H9 (cell line): ENCODE measurements around the gene PEMT. TPM values are rescaled to one million over a fixed set of nuclear protein-coding genes. Genes with fewer than 3 reads are reported as not detected.

Experiments
- DNase-seq: peaks from one replicate; pipeline ENCODE4 v3.0.0-alpha.2; 2017
- H2AFZ ChIP-seq: one replicate; pipeline ENCODE4 v1.6.1; 2013; ENCODE audit warnings: mild to moderate bottlenecking, low read length, control low read depth, moderate library complexity
- H2AK5ac ChIP-seq: 2 replicates; pipeline ENCODE4 v1.6.1; 2013; ENCODE audit warnings: low read length, control low read depth, mixed read lengths; ENCODE audit not compliant: insufficient read length
- H2BK120ac ChIP-seq: one replicate; pipeline ENCODE4 v1.6.1; 2013; ENCODE audit warnings: low read depth, mild to moderate bottlenecking, low read length, control low read depth, inconsistent platforms; ENCODE audit not compliant: poor library complexity, severe bottlenecking
- H2BK12ac ChIP-seq: 2 replicates; pipeline ENCODE4 v1.6.1; 2013; ENCODE audit warnings: low read length, control low read depth, mixed read lengths, low read depth; ENCODE audit not compliant: insufficient read length
- H2BK15ac ChIP-seq: 2 replicates; pipeline ENCODE4 v1.6.1; 2013; ENCODE audit warnings: low read depth, low read length, control low read depth
- H2BK20ac ChIP-seq: one replicate; pipeline ENCODE4 v1.6.1; 2013; ENCODE audit warnings: low read depth, mild to moderate bottlenecking, low read length, control low read depth, inconsistent platforms; ENCODE audit not compliant: poor library complexity, severe bottlenecking
- H2BK5ac ChIP-seq: 2 replicates; pipeline ENCODE4 v1.6.1; 2013; ENCODE audit warnings: low read length, control low read depth, mixed read lengths; ENCODE audit not compliant: insufficient read length
- H3K14ac ChIP-seq: 2 replicates; pipeline ENCODE4 v1.6.1; 2013; ENCODE audit warnings: low read length, control low read depth; ENCODE audit not compliant: insufficient read depth
- H3K18ac ChIP-seq: 2 replicates; pipeline ENCODE4 v1.6.1; 2013; ENCODE audit warnings: low read depth, mild to moderate bottlenecking, mixed read lengths, low read length, control low read depth; ENCODE audit not compliant: insufficient read length
- H3K23ac ChIP-seq: 2 replicates; pipeline ENCODE4 v1.6.1; 2013; ENCODE audit warnings: low read length, control low read depth, mixed read lengths, low read depth; ENCODE audit not compliant: insufficient read length
- H3K23me2 ChIP-seq: 2 replicates; pipeline ENCODE4 v1.6.1; 2013; ENCODE audit warnings: low read depth, mild to moderate bottlenecking, mixed read lengths, low read length, control low read depth; ENCODE audit not compliant: insufficient read length, poor library complexity, severe bottlenecking
- H3K27ac ChIP-seq: 2 replicates; pipeline ENCODE4 v1.5.1; 2013; ENCODE audit warnings: low read length, control low read depth, mixed read lengths, low read depth; ENCODE audit not compliant: insufficient read length
- H3K27me3 ChIP-seq: 2 replicates; pipeline ENCODE4 v1.6.1; 2013; ENCODE audit warnings: low read length, control low read depth, inconsistent platforms; ENCODE audit not compliant: insufficient read depth
- H3K4ac ChIP-seq: 2 replicates; pipeline ENCODE4 v1.6.1; 2013; ENCODE audit warnings: low read depth, mild to moderate bottlenecking, control low read depth, inconsistent platforms, low read length, moderate library complexity
- H3K4me1 ChIP-seq: 2 replicates; pipeline ENCODE4 v1.6.1; 2013; ENCODE audit warnings: low read length, control low read depth, inconsistent platforms; ENCODE audit not compliant: insufficient read depth
- H3K4me2 ChIP-seq: 2 replicates; pipeline ENCODE4 v1.6.1; 2013; ENCODE audit warnings: low read length, control low read depth, mixed read lengths; ENCODE audit not compliant: insufficient read length, insufficient read depth
- H3K56ac ChIP-seq: 2 replicates; pipeline ENCODE4 v1.6.1; 2013; ENCODE audit warnings: low read depth, mild to moderate bottlenecking, mixed read lengths, low read length, control low read depth; ENCODE audit not compliant: insufficient read length
- H3K79me1 ChIP-seq: 2 replicates; pipeline ENCODE4 v1.6.1; 2013; ENCODE audit warnings: low read depth, mild to moderate bottlenecking, moderate library complexity, low read length, control low read depth, inconsistent platforms; ENCODE audit not compliant: insufficient read depth, poor library complexity, severe bottlenecking
- H3K79me2 ChIP-seq: 2 replicates; pipeline ENCODE4 v1.6.1; 2013; ENCODE audit warnings: low read length, control low read depth, inconsistent platforms; ENCODE audit not compliant: insufficient read depth
- H3K9ac ChIP-seq: 2 replicates; pipeline ENCODE4 v1.6.1; 2013; ENCODE audit warnings: low read length, control low read depth, mixed read lengths; ENCODE audit not compliant: insufficient read length; ENCODE audit errors: extremely low read depth
- H3K9me3 ChIP-seq: one replicate; pipeline ENCODE4 v1.6.1; 2013; ENCODE audit warnings: low read depth, low read length, inconsistent platforms; ENCODE audit not compliant: control insufficient read depth
- H3T11ph ChIP-seq: one replicate; pipeline ENCODE4 v1.6.1; 2013; ENCODE audit warnings: mild to moderate bottlenecking, low read length, control low read depth, inconsistent platforms
- H4K20me1 ChIP-seq: one replicate; pipeline ENCODE4 v1.6.1; 2013; ENCODE audit not compliant: control insufficient read depth, insufficient read length, insufficient read depth
- H4K5ac ChIP-seq: 2 replicates; pipeline ENCODE4 v1.6.1; 2013; ENCODE audit warnings: low read depth, mild to moderate bottlenecking, mixed read lengths, low read length, control low read depth; ENCODE audit not compliant: insufficient read length
- H4K8ac ChIP-seq: replicated peaks from 2 replicates; pipeline ENCODE4 v1.6.1; 2013; ENCODE audit warnings: low read length, control low read depth, mixed read lengths, low read depth; ENCODE audit not compliant: insufficient read length
- H4K91ac ChIP-seq: 2 replicates; pipeline ENCODE4 v1.6.1; 2013; ENCODE audit warnings: low read depth, mild to moderate bottlenecking, moderate library complexity, mixed read lengths, low read length, control low read depth; ENCODE audit not compliant: insufficient read length
- H3K27ac Mint-ChIP-seq, 3 experiments: 2 replicates in 2 of 3; 3 replicates in 1 of 3; pipeline ENCODE4 v1.8.0; 2020 to 2021; ENCODE audit warnings: mixed read lengths in 3 of 3, mild to moderate bottlenecking in 1 of 3, moderate library complexity in 1 of 3
- H3K27me3 Mint-ChIP-seq: 2 replicates; pipeline ENCODE4 v1.8.0; 2021; ENCODE audit warnings: low read depth, mild to moderate bottlenecking, moderate library complexity, mixed read lengths
- H3K36me3 Mint-ChIP-seq, 3 experiments: 2 replicates in 2 of 3; 3 replicates in 1 of 3; pipeline ENCODE4 v1.8.0; 2020 to 2021; ENCODE audit warnings: low read depth in 3 of 3, mixed read lengths in 3 of 3; ENCODE audit not compliant: insufficient read depth in 1 of 3
- H3K4me1 Mint-ChIP-seq, 2 experiments: 2 replicates each; pipeline ENCODE4 v1.8.0; 2020; ENCODE audit warnings: mixed read lengths in 2 of 2
- H3K4me3 Mint-ChIP-seq, 2 experiments: 2 replicates in 1 of 2; 3 replicates in 1 of 2; pipeline ENCODE4 v1.8.0; 2020 to 2021; ENCODE audit warnings: mild to moderate bottlenecking in 2 of 2, mixed read lengths in 2 of 2, moderate library complexity in 1 of 2
- H3K9me3 Mint-ChIP-seq, 2 experiments: 2 replicates in 1 of 2; 3 replicates in 1 of 2; pipeline ENCODE4 v1.8.0; 2020; ENCODE audit warnings: mild to moderate bottlenecking in 2 of 2, mixed read lengths in 2 of 2, moderate library complexity in 1 of 2
- CTCF ChIP-seq: fragments of 200-600 bp; sonication (generic); conservative IDR thresholded peaks from 3 replicates; pipeline ENCODE4 v1.8.0; 2021; ENCODE audit warnings: antibody characterized with exemption, mild to moderate bottlenecking
- WGBS: extraction: QIAGEN DNeasy Blood & Tissue Kit; methylation state at CpG from one replicate; pipeline ENCODE4 v1.1.7; 2013; ENCODE audit warnings: missing lambda C conversion rate, low lambda C conversion rate, mixed read lengths; ENCODE audit not compliant: insufficient read length; ENCODE audit errors: extremely low coverage; 5-methylcytosine and 5-hydroxymethylcytosine counted together
- total RNA-seq: library from RNA; stranded (reverse); gene quantifications from 2 replicates; pipeline ENCODE4 v1.2.1, GENCODE V29; 2021

PEMT gene
- total RNA-seq, 1 experiment from 2014 or later: 63.2 TPM

- DNase-seq: no peak
- no peak overlapping the region for H4K8ac ChIP-seq
- H4K20me1 ChIP-seq: no peaks in the 10 kb centered on the region
- no peak overlapping the region for H4K91ac ChIP-seq
- H3K79me2 ChIP-seq: no peaks in the 10 kb centered on the region
- no peak overlapping the region for H3K23ac ChIP-seq
- no peaks in the 10 kb centered on the region for H3K9me3 ChIP-seq
- H3K27me3 ChIP-seq: peaks cover 8% of the 10 kb centered on the region; the same call in 1 of the 2 replicates
- no peak overlapping the region for H2BK5ac ChIP-seq
- no CpG with 5 or more reads among the region's 65 CpGs for WGBS
- TF ChIP-seq CTCF: no peak
- no peak overlapping the region for H2AFZ ChIP-seq
- no peak overlapping the region for H2BK12ac ChIP-seq
- H2BK15ac ChIP-seq: no peak overlapping the region
- peak overlapping the region; percentile 77 for H3K14ac ChIP-seq
- peaks cover 3% of the 10 kb centered on the region; the same call in 1 of the 2 replicates for H3K4me1 ChIP-seq
- H3K4me3 Mint-ChIP-seq: peak overlapping the region; percentile 63 to 86
- H2BK20ac ChIP-seq: no peak overlapping the region
- peak overlapping the region; percentile 64 for H3K18ac ChIP-seq
- H2AK5ac ChIP-seq: no peak overlapping the region
- H3K27me3 Mint-ChIP-seq: peaks cover 46% of the 10 kb centered on the region
- H3K56ac ChIP-seq: no peak overlapping the region
- H3T11ph ChIP-seq: no peak overlapping the region
- no peak overlapping the region for H3K27ac ChIP-seq
- no peaks in the 10 kb centered on the region; a peak in 1 of 5 replicates for H3K9me3 Mint-ChIP-seq
- peaks cover 6 to 21% (median 21%) of the 10 kb centered on the region in 3 experiments for H3K36me3 Mint-ChIP-seq
- no peaks in the 10 kb centered on the region for H3K79me1 ChIP-seq
- peak overlapping the region in 1 of 3 experiments; percentile 72; a peak in 2 of 7 replicates for H3K27ac Mint-ChIP-seq
- H3K4me1 Mint-ChIP-seq: peaks cover 33 to 37% of the 10 kb centered on the region in 2 experiments
- H3K4me2 ChIP-seq: peak overlapping the region; percentile 67
- peaks cover 21% of the 10 kb centered on the region for H3K23me2 ChIP-seq
- no peak overlapping the region for H2BK120ac ChIP-seq
- H4K5ac ChIP-seq: no peak overlapping the region
- peak overlapping the region; percentile 9 for H3K9ac ChIP-seq
- H3K4ac ChIP-seq: no peak overlapping the region
Measured at GRCh38 chr17:17495536-17496188, 95.8 kb downstream of the PEMT start.
